Smooth muscle cell (in vitro differentiated cells): ENCODE results near the gene KCNMA1. TPM values are rescaled to one million over a fixed set of nuclear protein-coding genes. Genes with fewer than 3 reads are reported as not detected.

Source experiments
- DNase-seq: peaks from one replicate; lab custom pipeline; 2025; ENCODE audit not compliant: unreplicated experiment; lab: John Stamatoyannopoulos, UW
- H2AFZ ChIP-seq: fragments of 200-600 bp; sonication (generic); 2 replicates; pipeline ENCODE4 v1.6.0; 2016; ENCODE audit warnings: antibody characterized with exemption, low read depth, mild to moderate bottlenecking
- H3F3A ChIP-seq: fragments of 200-600 bp; sonication (generic); 2 replicates; pipeline ENCODE4 v1.6.0; 2017; ENCODE audit warnings: antibody characterized with exemption, low read depth
- H3K27ac ChIP-seq: fragments of 200-600 bp; sonication (generic); 2 replicates; pipeline ENCODE4 v1.5.1; 2016; ENCODE audit warnings: low read depth, mild to moderate bottlenecking
- H3K27me3 ChIP-seq: fragments of 200-600 bp; sonication (generic); 2 replicates; pipeline ENCODE4 v1.6.1; 2016; ENCODE audit warnings: low read depth, mild to moderate bottlenecking
- H3K36me3 ChIP-seq: fragments of 200-600 bp; sonication (generic); 2 replicates; pipeline ENCODE4 v1.5.1; 2016; ENCODE audit warnings: low read depth
- H3K4me1 ChIP-seq: fragments of 200-600 bp; sonication (generic); 2 replicates; pipeline ENCODE4 v1.5.1; 2016; ENCODE audit warnings: low read depth
- H3K4me2 ChIP-seq: fragments of 200-600 bp; sonication (generic); 2 replicates; pipeline ENCODE4 v1.6.0; 2016; ENCODE audit warnings: mild to moderate bottlenecking
- H3K4me3 ChIP-seq: fragments of 200-600 bp; sonication (generic); 2 replicates; pipeline ENCODE4 v1.5.1; 2016; ENCODE audit warnings: mild to moderate bottlenecking
- H3K79me2 ChIP-seq: fragments of 200-600 bp; sonication (generic); 2 replicates; pipeline ENCODE4 v1.6.0; 2016; ENCODE audit warnings: low read depth, mild to moderate bottlenecking
- H3K9ac ChIP-seq: fragments of 200-600 bp; sonication (generic); 2 replicates; pipeline ENCODE4 v1.6.0; 2016; ENCODE audit warnings: low read depth
- H3K9me3 ChIP-seq: fragments of 200-600 bp; sonication (generic); replicated peaks from 2 replicates; pipeline ENCODE4 v1.5.1; 2016; ENCODE audit warnings: low read depth
- H4K20me1 ChIP-seq: fragments of 200-600 bp; sonication (generic); 2 replicates; pipeline ENCODE4 v1.6.0; 2016; ENCODE audit warnings: low read depth
- CTCF ChIP-seq: fragments of 200-600 bp; sonication (generic); IDR thresholded peaks from 2 replicates; pipeline ENCODE4 v1.5.1; 2017; ENCODE audit warnings: borderline replicate concordance, mild to moderate bottlenecking, antibody characterized with exemption; ENCODE audit not compliant: insufficient read depth, poor library complexity, severe bottlenecking
- WGBS: methylation state at CpG from one replicate; pipeline ENCODE4 v1.1.7; 2016; ENCODE audit warnings: low lambda C conversion rate; 5-methylcytosine and 5-hydroxymethylcytosine counted together
- polyA plus RNA-seq: library from polyadenylated mRNA; unstranded; fragments of >200 nt; fragmentation: Nextera tagmentation; extraction: Ambion mirVana; gene quantifications from 2 replicates; pipeline ENCODE4 v1.2.1, GENCODE V29; 2016
- total RNA-seq: library from RNA; depleted of rRNA; stranded (reverse); fragments of >200 nt; gene quantifications from 2 replicates; pipeline ENCODE4 v1.2.3, GENCODE V29; 2014

Gene KCNMA1
- total and polyA plus RNA-seq, 2 experiments from 2014 or later: 9.1 to 23.4 TPM

DNA sequence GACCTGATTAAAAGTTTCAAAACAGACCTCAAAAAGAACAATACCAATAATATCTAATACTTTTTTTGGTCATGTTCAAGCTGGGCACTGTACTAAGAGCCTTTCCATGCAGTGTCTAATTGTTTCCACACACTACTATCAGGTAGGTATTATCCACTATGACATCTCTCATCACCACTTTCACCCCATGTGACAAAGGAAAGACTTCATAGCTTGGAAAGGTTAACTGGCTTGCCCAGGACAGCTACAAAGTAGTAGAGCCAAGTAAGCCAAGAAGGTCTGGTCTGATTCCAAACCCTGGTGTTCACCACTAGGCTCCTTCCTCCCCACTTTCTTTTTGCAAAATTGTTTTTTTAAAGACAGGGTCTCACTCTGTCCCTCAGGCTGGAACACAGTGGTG, 400.5 kb downstream of the KCNMA1 start:
- H3K4me2 ChIP-seq: peak overlapping the region; percentile 45

GRCh38 chr10:77236700-77237099, 400.9 kb downstream of the KCNMA1 start:
- no peak overlapping the region for H2AFZ ChIP-seq
- WGBS: 61% methylated on average over 2 of the region's 2 CpGs
- no peaks in the 10 kb centered on the region for H3K9me3 ChIP-seq
- peak overlapping the region; percentile 41 for H3K27ac ChIP-seq
- H3F3A ChIP-seq: peaks cover 20% of the 10 kb centered on the region
- no peak for TF ChIP-seq CTCF
- no peaks in the 10 kb centered on the region for H3K4me1 ChIP-seq
- H3K79me2 ChIP-seq: no peaks in the 10 kb centered on the region
- DNase-seq: no peak
- no peaks in the 10 kb centered on the region for H4K20me1 ChIP-seq
- no peaks in the 10 kb centered on the region for H3K36me3 ChIP-seq
- no peak overlapping the region for H3K4me3 ChIP-seq
- peak overlapping the region; percentile 45 for H3K4me2 ChIP-seq
- H3K9ac ChIP-seq: no peak overlapping the region
- no peaks in the 10 kb centered on the region for H3K27me3 ChIP-seq

More for the DNA sequence above, 400.5 kb downstream of the KCNMA1 start:
- Histone ChIP-seq H3K9me3 (no peaks in the 10 kb centered on the region), H4K20me1 (no peaks in the 10 kb centered on the region), H3K36me3 (no peaks in the 10 kb centered on the region), H3K79me2 (no peaks in the 10 kb centered on the region), H3K4me1 (no peaks in the 10 kb centered on the region), H3K27me3 (no peaks in the 10 kb centered on the region), H3K4me3 (no peak overlapping the region), H3F3A (peaks cover 25% of the 10 kb centered on the region), H3K27ac (peak overlapping the region; percentile 41), H2AFZ (no peak overlapping the region), H3K9ac (no peak overlapping the region)
- DNase-seq: no peak
- no peak for TF ChIP-seq CTCF

DNA sequence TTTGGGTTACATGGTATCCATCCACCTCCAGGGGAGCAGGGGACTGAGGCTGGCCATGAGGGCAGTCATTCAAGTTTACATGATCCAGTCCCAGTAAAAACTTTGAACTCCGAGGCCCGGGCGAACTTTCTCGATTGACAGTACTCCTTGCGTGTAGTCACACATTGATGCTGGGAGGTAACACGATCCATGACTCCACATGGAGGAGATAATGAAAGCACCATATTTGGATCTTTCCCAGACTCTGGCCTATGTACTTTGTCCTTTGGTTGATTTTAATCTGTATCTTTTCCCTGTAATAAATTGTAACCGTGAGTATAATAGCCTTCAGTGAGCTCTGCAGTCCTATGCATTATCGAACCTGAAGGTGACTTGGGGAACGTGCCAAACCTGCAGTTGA, 401.6 kb downstream of the KCNMA1 start:
- Histone ChIP-seq H3K36me3 (no peaks in the 10 kb centered on the region), H2AFZ (no peak overlapping the region), H3K27ac (peak overlapping the region; percentile 41), H3K4me3 (no peak overlapping the region), H3F3A (peaks cover 14% of the 10 kb centered on the region), H3K9me3 (no peaks in the 10 kb centered on the region), H3K9ac (no peak overlapping the region), H3K79me2 (no peaks in the 10 kb centered on the region), H3K4me1 (no peaks in the 10 kb centered on the region), H4K20me1 (no peaks in the 10 kb centered on the region), H3K27me3 (no peaks in the 10 kb centered on the region), H3K4me2 (peak overlapping the region; percentile 45)
- WGBS: 95% methylated on average over 9 of the region's 9 CpGs
- DNase-seq: no peak
- no peak for TF ChIP-seq CTCF

DNA sequence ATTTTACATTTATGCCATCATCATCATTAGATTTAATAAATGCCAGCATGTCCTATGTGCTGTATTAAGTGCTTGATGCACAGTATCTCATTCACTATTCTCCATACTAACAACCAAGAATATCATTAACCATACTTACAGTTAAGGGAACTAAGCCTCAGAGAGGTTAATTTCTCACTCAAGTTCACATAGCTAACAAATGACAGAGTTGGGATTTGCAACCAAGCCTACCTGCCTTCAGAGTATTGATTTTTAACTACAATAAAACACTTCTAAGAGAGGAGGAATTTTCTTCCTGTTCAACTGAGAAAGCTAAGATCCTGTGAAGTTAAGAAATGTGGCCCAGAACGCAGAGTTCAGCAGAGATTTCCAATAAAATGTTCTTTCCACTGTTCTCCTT, 403.0 kb downstream of the KCNMA1 start:
- H3F3A ChIP-seq: peaks cover 7% of the 10 kb centered on the region
- no peaks in the 10 kb centered on the region for H4K20me1 ChIP-seq
- H3K27me3 ChIP-seq: no peaks in the 10 kb centered on the region
- TF ChIP-seq CTCF: no peak
- 57% methylated on average over 1 of the region's 1 CpG for WGBS
- no peak for DNase-seq
- H3K9ac ChIP-seq: no peak overlapping the region
- H3K79me2 ChIP-seq: no peaks in the 10 kb centered on the region
- H3K4me1 ChIP-seq: no peaks in the 10 kb centered on the region
- H2AFZ ChIP-seq: no peak overlapping the region
- no peak overlapping the region for H3K4me3 ChIP-seq
- H3K4me2 ChIP-seq: no peak overlapping the region
- no peak overlapping the region for H3K27ac ChIP-seq
- H3K36me3 ChIP-seq: no peaks in the 10 kb centered on the region
- no peaks in the 10 kb centered on the region for H3K9me3 ChIP-seq
